Measurements from ENCODE around the gene FRMD8.
"Not testable (repeated sequence)": the region's sequence is repeated elsewhere in the genome, so short reads cannot be mapped to it uniquely, and the experiment has no call there.

Gene FRMD8

DNA sequence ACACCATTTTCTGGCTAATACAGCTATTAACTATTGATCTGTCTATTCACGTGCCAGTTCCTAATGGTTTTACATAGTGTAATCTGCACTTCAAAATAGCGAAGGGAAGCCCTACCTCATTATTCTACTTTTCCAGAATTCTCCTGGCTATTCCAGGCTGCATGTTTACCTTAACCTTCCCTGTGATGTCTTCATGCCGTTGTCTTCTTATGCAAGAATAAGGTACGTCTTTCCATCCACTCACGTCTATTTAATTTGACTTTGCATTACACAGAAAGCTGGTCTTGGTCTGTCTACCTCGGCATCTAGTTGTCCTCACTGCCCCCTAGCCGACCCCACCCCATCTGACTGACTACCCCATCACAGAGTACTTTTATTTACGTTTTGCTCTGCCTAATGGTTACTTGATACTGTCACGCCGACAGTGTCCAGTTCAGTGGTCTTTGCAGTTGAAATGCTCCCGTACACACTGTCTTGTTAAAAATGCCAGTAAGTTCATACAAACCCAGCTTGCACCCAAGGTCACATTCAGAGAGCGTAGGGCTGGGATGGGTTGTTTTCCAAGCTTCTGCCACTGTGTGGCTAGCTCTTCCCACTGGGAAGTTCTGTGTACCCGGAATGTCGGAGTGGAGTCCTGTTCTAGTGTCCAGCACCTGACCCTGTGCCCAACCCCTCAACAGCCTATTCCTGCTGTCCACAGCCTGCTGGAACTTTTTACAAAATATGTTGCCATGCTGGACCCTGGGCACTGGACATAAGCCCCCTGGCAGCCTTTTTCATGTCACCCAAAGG lies 51.2 kb downstream of the FRMD8 start:
- DNase-seq: no peak

DNA sequence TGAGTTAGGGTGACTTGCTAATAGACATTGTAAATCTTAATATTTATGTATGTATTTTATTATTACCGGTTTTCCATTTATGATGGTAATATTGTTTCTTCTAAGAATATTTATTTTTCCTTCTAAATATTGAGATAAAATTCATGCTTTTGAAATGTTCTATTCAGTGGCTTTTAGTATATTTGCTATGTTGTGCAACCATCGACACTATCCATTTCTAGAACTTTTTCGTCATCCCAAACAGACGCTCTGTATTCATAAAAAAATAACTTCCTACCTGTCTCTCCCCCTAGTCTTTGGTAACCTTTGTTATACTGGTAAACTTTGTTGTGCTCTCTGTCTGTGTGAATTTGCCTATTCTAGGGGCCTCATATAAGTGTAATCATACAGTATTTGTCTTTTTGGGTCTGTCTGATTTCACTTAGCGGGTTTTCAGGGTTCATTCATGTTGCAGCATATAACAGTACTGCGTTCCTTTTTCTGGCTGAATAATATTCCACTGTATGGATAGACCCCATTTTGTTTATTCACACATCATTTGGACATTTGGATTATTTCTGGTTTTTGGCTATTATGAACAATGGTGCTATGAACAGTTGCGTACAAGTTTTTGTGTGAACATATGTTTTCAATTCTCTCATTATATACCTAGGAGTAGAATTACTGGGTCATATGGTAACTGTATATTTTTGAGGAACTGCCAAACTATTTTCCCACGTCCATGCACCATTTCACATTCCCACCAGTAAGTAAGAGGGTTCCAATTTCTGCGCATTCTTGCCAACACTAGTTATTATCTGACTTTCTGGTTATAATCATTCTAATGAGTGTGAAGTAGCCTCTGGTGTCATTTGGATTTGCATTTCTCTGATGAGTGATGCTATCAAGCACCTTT lies 52.1 kb downstream of the FRMD8 start:
- DNase-seq: no peak

- no peak for DNase-seq
These were observed 53.1 kb downstream of the FRMD8 start for GRCh38 chr11:65439331-65440181.

DNA sequence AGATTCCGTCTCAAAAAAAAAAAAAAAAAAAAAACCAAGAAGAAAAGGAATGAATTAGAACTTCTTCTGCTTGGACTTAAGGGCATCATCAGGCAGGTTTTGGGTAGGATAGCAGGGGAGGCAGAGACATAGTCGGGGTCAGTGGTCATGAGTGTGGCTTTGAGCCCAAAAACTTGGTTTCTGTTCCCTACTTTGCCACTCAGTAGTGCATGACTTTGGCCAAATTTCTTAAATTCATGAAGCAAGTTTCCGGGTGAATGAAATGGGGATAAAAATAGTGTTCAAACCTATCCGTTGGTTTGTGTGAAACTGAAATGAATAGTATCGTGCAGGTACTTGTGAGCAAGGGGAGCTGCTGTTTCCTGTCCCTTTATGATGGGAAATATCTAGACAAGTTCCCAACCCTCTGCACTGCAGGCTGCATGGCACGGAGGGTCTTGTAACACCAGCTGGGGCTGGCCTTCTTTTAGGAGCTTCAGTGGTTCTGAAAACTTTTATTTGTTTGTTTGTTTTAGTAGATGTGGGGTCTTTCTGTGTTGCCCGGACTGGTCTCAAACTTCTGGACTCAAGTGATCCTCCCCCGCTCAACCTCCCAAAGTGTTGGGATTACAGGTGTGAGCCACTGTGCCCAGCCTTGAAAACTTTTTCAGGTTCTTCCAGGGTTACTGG lies 54.5 kb downstream of the FRMD8 start:
- no peak for DNase-seq

GRCh38 chr11:65442842-65443331 lies 56.5 kb downstream of the FRMD8 start:
- no peak for DNase-seq

- no peak for DNase-seq
These were observed 58.0 kb downstream of the FRMD8 start for GRCh38 chr11:65444314-65445051.

- no peak for DNase-seq
These were observed 58.7 kb downstream of the FRMD8 start for GRCh38 chr11:65445101-65445603.

DNA sequence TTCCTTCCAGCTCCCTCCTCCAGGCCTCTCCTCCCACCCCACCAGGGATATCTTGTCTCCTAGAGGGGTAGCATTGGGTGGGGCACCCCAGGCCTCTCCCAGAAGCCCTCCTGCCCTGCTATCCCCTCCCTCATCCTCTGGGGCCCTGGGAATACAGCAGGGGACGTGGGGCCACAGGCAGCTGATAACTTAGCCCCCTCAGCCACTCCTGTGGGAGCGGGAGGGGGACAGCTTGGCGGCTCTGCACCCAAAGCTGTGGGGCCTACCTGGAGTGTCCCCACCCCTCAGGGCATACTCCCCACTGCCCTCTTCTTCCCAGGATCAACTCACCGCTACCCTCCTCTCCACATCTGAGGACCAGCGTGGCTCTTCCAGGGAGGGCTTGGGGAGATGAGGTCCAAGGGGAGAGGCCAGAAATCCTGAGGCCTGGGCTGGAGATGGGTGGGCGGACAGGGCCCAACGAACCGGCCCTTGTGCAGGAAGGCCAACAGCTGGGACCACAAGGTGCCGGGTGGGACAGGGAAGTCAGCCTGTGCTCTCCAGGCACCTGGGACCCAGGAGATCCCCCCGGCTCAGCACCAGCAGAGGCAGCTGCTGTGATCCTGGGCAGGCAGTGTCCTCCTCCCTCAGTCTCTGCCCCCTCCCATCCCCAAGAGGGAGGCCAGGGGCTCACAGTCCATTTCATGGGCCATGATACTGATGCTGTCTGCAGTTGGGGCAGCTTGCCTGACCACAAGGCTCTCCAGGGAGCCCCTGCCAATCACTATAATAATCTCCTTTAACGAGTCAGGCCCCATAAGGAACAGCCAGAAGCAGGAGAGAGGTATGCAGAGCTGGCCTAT lies 59.4 kb downstream of the FRMD8 start:
- no peak for DNase-seq

DNA sequence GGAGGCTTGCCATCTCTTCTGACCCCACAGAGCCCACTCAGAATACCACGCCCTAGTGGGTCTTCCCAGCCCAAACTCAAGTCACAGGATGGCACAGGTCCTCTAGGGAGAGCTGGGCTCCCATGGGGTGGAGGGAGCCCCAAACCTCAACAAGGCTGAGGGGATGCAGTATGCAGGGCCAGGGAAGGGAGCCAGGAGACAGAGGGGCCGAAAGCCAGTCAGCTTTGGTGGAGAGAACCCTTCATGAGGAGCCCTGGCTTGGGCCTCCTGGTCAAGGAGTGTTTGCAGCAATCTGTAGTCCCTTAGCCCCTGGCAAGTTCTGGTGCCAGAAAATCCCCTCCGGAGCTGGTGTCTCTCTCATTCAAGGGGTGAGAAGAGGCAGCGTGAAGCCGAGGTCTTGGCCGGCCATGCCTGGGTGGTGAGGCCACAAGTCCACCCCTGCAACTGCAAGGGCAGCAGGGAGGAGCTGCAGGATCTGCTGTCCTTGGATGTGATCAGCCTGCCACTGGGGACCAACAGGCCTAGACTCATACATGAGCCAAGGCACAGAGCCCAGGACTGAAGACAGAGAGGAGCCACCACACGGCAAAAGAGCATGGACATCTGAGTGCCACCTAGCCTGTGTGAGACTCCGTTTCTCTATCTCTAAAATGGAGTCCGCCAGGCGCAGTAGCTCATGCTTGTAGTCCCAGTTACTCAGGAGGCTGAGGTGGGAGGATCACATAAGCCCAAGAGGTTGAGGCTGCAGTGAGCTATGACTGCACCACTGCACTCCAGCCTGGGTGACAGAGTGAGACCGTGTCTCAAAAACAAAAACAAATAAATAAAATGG lies 60.2 kb downstream of the FRMD8 start:
- no peak for DNase-seq

DNA sequence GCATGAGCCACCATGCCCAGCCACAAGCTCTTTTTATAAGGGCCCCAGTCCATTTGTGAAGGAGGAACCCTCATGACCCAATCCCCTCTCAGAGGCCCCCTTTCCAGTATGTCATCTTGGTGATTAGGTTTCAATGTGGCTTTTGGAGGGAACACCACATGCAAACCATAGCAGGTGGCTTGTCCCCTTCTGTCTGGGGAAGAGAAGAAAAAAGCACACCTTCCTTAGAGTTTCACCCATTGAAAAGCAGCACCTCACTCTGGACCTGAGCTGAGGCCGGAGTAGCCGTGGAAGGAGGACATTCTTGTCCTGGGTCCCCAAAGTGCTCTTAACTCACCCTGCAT lies 61.6 kb downstream of the FRMD8 start:
- DNase-seq: no peak

- DNase-seq: no peak
These were observed 62.1 kb downstream of the FRMD8 start for GRCh38 chr11:65448418-65449105.

DNA sequence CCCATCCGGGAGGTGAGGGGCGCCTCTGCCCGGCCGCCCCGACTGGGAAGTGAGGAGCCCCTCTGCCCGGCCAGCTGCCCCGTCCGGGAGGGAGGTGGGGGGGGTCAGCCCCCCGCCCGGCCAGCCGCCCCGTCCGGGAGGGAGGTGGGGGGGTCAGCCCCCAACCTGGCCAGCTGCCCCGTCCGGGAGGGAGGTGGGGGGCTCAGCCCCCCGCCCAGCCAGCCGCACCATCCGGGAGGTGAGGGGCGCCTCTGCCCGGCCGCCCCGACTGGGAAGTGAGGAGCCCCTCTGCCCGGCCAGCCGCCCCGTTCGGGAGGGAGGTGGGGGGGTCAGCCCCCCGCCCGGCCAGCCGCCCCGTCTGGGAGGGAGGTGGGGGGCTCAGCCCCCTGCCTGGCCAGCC lies 64.9 kb downstream of the FRMD8 start:
- DNase-seq: not testable (repeated sequence)

GRCh38 chr11:65452259-65452658 lies 65.8 kb downstream of the FRMD8 start:
- DNase-seq: not testable (repeated sequence)

GRCh38 chr11:65452806-65453490 lies 66.5 kb downstream of the FRMD8 start:
- DNase-seq: no peak

DNA sequence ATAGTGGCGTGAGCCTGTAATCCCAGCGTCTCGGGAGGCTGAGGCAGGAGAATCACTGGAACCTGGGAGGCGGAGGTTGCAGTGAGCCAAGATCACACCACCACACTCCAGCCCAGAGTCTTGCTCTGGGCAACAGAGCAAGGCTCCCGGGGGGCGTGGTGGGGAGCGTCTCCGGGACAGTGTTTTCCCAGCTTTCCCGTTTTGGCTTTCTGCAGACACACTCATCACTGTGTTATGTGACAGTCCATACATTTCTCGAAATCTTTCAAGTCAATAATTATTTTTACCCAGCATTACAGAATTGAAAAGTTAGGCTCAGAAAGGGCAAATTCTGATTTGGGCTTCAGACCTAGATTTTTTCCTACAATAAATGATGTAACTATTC lies 67.9 kb downstream of the FRMD8 start:
- DNase-seq: no peak

GRCh38 chr11:65454696-65455456 lies 68.4 kb downstream of the FRMD8 start:
- peak; percentile 89 for DNase-seq

DNA sequence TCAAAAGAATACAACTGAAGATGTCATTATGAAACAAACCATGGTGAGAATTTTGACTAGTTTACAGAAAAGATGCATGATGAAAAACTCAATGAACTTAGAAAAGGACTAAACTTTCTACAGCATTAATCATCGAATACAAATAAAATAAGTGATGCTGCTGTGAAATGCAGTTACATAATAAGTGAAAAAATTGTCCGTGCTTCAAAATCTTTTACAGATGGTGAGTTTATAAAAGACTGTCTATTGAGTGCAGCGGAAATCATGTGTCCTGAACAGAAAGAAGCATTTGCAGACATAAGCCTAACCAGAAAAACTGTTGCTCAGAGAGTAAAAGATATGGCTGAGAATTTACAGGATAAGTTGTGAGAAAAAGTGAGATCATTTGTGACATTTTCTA lies 70.0 kb downstream of the FRMD8 start:
- no peak for DNase-seq

DNA sequence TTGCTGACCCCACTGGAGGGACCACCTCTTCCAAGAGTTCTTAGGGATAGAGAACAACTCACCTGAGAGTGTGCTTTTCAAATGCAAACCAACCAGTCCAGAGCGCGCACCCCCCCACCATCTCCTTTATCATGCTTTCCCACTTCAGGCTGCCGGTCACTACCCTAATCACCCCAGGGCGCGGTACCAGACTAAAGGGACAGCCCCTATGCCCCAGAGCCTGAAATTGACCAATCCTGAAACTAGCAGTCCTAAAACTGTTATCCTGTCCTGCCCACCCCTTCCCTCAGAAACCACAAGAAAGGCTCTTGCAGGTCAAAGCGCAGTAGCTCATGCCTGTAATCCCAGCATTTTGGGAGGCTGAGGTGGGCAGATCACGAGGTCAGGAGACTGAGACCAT lies 73.1 kb downstream of the FRMD8 start:
- no peak for DNase-seq
